Transverse colon (tissue), 4 donors: ENCODE results near the gene VPS51.

Experiments
- CTCF ChIP-seq, 5 experiments: fragments of 200-600 bp in 3 of 5; fragments of 450-650 bp in 2 of 5; sonication (generic) in 3 of 5; IDR thresholded peaks; 1 replicate in 2 of 5; 2 replicates in 3 of 5; pipeline ENCODE4 v1.5.1; 2016 to 2017; ENCODE audit warnings: antibody characterized with exemption in 5 of 5, inconsistent platforms in 3 of 5, mild to moderate bottlenecking in 2 of 5, moderate library complexity in 1 of 5
- POLR2AphosphoS5 ChIP-seq, 3 donors: sonication (generic); formaldehyde crosslinking; IDR thresholded peaks; one replicate each; pipeline ENCODE4 v1.6.1; 2016; ENCODE audit warnings: antibody characterized with exemption in 3 of 3

GRCh38 chr11:65087216-65087615 is 8.8 kb upstream of the VPS51 start:
- TF ChIP-seq CTCF (IDR thresholded peaks at IDR 0.05) = no peak
- no peak for TF ChIP-seq POLR2AphosphoS5 (IDR thresholded peaks at IDR 0.05)
